GM21786 (cell line): ENCODE results near the gene ADK.
"Not testable (repeated sequence)": the region's sequence is repeated elsewhere in the genome, so short reads cannot be mapped to it uniquely, and the experiment has no call there.

Source experiments
- ATAC-seq: cut with Tn5 transposase; IDR thresholded peaks from one replicate; pipeline ENCODE4 v1.9.1; 2021; ENCODE audit not compliant: unreplicated experiment

The ADK gene

DNA sequence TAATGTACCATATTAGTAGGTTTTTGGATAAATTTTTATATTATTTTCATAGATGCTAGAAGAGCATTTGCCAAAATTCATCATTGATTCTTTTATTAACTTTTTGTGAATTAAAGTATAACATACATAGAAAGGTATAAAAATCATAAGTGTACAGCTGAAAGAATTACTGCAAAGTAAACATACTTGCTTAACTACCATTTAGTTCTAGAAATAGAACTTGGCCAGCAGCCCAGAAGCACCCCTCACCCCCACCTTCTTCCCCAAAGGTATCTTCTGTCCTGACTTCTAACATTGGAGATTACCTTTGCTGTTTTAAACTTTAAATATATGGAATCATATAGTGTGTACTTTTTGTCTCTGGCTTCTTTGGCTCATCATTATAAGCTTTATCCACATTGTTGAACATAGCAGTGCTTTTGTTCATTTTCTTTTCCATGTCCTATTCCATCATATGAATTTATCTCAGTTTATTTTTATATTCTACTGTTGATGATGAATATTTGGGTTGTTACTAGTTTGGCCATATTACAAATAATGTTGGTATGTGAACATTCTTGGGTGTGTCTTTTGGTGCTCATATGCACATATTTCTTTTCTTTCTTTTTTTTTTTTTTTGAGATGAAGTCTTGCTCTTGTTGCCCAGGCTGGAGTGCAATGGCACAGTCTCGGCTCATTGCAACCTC is 142.8 kb downstream of the ADK start:
- ATAC-seq, result no peak

DNA sequence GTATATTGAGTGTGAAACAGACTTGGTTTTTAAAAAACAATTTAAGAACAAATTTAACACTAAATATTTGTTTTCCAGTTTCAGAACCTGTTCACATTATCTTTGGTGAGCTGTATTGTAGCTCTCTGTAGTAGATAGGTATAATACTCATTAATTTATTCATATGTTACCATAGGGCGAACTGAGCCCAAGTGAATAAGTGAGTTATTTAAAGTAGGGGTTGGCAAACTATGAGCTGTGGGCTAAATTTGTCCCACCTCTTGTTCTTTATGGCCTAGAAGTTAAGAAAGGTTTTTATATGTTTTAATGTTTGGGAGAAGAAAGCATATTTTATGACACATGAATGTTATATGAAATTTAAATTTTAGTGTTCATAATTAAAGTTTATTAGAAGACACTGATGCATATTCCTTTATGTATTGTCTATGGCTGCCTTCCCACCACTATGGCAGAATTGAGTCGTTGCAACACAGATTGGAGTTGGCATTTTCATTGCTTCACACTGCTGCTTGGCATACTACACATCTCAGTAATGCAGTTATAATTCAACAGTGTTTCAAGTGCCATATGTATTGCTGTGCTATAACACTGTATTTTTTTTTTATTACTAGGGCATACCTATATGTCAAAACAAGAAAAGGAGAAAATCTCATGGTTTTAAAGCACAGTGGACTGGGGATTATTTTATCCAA is 146.5 kb downstream of the ADK start:
- no peak for ATAC-seq

DNA sequence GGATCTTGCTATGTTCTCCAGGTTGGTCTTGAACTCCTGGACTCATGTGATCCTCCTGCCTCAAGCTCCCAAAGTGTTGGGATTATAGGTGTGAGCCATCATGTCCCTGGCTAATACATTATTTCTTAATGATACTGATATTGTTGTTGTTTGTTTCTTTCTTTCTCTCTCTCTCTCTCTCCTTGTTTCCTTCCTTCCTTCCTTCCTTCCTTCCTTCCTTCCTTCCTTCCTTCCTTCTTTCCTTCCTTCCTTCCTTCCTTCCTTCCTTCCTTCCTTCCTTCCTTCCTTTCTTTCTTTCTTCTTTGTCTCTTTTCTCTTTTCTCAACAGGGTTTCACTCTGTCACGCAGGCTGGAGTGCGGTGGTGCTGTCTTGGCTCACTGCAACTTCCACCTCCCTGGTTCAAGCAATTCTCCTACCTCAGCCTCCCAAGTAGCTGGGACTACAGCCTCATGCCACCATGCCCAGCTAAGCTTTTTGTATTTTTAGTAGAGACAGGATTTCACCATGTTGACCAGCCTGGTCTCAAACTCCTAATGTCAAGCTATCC is 149.1 kb downstream of the ADK start:
- ATAC-seq, result not testable (repeated sequence)

DNA sequence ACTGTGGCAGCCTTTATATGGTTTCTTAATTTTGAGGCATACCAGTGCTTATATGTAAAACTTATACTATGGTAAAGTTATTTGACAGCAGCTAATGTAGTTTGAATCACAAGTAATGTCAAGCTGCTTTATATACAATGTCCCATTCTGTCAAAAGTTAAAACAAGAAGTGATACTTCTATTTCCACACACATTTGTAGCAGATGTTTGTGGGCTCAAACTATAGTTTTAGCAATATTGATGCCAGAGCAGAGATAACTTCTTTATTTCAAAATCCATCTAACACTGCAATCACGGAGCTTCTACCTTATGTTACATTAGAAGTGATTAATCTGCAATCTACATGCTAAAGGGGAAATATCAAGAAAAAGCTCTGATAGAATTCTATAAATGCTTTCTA is 149.6 kb downstream of the ADK start:
- ATAC-seq, result no peak

DNA sequence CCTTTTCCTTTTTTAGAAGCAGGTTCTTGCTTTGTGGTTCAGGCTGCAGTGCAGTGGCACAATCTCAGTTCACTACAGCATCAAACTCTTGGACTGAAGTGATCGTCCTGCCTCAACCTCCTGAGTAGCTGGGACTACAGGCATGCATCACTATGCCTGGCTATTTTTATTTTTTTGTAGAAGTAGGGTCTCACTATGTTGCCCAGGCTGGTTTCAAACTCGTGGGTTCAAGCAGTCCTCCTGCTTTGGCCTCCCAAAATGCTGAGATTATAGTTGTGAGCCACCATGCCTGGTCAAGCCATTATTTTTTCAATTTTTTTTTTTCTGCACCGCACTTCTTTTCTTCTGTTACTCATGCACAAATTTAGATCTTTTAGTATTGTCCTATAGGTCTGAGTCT is 154.7 kb downstream of the ADK start:
- ATAC-seq, result no peak

DNA sequence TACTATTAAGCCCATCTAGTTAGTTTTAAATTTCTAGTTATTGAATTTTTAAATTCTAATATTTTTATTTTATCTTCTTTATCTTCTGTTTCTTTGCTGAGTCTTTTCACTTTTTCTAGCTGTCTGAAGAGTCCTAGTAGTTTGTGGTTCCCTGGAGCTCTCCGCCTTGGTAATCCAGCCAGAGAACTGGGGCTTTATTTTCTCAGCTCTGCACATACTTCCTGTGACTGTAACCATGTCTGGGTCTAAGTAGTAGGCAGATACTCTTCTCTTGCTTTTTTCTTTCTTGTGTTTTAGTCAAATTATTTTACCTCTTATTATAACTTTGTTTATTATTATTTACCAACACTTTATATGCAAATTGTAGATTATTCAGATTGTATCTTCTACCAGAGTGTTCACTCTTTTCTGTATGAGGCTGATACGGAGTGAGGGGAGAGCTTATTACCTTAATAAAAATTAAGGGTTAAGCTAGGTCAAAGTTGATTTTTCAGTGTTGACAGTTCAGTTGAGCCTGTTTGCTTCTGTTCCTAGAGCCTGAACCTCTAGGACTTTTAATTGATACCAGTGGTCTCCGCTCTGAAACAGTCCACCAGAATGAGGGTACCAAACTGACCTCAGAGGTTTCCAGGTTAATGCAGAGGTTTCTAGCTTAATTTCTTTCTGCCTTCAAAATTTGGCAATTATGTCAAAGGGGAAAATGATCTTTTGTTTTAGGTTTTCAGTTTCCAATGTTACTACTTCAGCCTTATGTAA is 155.4 kb downstream of the ADK start:
- no peak for ATAC-seq

DNA sequence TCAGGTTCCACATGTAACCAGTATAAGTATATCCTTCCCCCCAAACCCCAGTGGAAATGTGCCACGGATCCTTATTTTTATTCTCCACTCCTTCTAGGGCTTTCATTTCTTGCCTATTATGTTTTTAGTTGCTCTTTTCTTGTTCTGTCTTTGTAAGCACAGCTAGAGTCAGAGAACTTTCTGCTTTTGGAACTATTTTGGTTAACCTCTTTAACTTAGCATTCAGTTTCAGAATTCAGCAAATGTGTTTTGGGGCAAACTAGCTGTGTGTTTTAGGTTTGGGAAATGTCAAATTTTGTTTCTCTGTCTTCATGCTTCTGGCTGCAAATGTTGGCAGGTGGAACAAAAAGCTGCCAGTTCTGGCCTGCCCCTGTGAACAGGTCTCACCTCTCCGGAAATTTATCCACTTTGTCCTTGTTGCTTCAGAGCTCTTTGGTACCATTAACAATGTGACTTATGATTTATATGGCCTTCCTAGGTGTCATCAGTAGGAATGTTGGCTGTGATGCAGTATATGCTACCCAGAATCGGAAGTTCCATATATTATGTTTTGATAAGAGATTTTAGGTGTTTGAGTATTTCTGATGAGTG is 156.1 kb downstream of the ADK start:
- no peak for ATAC-seq

DNA sequence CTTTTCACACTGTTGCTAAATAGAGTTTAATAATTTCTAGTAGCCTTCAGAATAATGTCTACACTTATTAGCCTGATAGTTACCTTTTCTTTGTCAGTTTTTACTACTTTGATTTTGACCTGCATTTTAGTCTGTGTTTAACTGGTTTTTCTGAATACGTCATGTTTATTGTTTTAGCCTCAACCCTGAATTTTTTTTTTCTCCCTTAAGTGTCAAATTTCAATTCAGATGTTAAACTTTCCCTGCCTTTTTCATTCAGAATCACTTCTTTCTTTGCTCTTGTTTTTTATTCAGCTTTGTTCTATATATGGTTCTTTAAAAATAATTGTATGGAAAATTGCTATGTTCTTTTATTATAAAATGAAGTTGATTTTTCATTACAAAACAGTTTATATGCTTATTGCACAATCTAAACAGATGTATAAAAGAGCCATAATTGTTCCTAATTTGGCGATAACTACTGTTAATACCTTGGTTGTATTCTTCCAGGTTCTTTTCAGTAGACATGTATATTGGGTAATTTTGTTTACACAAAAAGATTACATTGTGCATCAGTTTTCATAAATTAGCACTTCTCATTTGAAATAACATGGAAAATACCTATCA is 159.7 kb downstream of the ADK start:
- ATAC-seq, result no peak

DNA sequence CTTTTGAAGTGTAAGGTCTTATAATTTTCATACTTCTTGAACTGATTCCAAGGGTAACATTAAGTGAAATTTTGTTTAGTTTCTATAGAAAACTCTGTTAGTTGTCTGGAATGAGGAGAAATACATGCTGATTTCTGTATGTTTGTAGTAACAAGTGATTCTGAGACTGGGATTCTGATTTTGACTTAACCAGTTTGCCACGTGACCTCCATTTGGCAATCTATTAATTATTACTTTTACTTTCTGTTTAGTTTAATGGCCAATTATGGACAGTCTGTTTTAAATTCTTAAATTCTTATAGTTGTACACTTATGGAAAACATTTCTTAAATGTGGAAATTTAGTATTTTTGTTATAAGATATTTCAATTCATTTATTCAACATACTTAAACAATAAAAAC is 163.1 kb downstream of the ADK start:
- no peak for ATAC-seq

DNA sequence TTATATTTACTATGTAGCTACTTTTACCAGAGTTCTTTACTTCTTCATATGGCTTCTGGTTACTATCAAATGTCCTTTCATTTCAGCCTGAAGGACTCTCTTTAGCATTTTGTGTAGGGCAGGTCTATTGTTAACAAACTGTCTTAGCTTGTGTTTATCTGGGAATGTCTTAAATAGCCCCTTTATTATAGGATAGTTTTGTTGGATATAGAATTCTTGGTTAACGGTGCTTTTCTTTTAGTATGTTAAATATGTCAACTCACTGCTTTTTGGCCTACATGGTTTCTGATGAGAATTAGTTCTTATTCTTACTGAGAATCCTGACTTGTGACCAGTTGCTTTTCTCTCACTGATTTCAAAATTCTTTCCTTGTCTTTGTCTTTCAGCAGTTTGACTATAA is 169.0 kb downstream of the ADK start:
- no peak for ATAC-seq

DNA sequence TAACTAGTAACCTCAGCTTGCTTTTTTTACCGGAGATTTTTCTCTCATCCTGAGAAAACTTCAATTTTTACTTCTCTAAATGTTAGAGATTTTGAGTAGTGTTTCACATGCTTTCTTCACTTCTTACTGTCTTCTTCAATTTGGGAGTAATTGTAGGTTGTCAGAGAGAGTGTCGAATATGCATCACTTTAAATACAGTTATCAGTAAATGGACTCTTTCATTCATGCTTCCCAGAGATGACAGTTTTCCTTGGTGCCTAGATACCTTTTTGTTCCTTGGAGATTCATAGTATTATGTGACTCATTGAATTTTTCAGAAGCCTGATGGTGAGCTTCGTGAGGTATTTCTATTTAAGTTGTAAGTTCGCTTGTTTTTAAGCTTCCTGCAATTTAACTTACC is 169.7 kb downstream of the ADK start:
- no peak for ATAC-seq

DNA sequence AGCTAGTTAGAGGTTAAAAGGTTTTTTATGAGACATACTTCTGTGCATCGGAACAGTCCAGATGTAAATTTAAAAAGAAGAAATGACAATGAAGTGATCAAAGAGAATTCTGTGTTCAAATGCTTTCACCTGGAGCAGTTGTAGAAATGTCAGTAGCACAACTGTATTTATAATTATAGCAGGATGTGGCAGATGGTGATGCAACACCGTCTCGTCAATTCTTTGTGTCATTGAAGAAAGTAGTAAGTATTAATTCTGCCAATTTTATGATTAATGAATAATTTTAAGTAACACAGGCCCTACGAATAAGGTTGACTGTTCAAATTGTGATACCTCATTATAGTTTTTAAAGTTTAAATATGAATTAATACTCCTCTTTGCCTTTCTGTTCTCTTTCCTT is 171.1 kb downstream of the ADK start:
- no peak for ATAC-seq

DNA sequence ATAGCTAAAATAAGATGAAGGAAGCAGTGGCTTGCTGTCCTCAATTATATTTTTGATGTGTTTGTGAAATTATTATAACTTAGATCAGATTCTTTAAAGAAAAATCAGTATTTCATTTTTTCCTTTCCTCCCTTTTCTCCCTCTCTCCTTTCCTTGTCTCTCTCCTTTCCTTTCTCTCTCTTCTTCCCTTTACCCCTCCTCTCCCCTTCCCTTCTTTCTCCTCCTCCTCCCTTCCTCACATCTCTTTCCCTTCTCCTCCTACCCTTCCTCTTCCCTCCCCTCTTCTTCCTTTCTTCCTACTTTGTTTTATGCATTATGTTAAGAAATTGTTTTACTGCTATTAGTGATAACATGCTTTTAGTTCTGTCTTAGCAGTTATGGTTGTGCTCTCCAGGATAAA is 171.5 kb downstream of the ADK start:
- no peak for ATAC-seq

DNA sequence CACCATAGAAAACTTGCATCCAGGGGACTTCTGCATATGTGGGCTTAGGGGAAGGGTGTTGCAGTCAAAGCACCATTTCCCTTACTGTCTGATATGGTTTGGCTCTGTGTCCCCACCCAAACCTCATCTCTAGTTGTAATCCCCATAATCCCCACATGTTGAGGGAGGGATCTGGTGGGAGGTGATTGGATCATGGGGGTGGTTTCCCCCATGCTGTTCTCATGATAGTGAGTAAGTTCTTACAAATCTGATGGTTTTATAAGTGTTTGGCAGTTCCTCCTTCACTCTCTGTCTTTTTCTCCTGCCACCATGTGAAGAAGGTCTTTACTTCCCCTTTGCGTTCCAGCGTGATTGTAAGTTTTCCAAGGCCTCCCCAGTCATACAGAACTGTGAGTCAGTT is 177.4 kb downstream of the ADK start:
- no peak for ATAC-seq

DNA sequence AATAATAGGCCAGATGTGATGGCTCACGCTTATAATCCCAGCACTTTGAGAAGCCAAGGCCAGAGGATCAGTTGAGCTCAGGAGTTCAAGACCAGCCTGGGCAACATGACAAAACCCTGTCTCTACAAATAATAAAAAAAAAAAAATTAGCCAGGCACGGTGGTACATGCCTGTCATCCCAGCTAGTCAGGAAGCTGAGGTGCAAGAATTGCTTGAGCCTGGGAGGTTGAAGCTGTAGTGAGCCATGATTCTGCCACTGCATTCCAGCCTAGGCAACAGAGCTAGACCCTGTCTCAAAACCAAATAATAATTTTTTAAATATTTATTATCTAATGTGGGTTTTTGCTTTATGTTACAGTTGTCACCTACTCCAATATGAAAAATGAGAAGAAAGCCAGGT is 178.9 kb downstream of the ADK start:
- no peak for ATAC-seq

DNA sequence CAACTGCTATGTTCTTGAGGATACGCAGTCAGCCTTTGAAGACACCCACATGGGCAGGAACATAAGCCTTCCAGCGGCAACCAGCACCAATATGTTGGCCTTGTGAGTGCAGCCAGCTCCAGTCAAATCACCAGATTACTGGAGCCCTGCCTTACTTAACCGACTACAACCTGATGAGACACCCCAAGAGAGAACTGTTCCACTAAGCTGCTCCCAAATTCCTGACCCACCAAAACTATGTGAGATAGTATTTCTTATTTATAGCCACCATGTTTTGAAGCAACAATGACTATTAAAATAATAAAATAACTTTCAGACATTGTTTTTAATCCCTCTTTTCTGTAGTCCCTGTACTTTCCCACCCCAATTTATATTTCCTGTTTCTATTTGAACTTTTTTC is 179.6 kb downstream of the ADK start:
- ATAC-seq, result no peak

DNA sequence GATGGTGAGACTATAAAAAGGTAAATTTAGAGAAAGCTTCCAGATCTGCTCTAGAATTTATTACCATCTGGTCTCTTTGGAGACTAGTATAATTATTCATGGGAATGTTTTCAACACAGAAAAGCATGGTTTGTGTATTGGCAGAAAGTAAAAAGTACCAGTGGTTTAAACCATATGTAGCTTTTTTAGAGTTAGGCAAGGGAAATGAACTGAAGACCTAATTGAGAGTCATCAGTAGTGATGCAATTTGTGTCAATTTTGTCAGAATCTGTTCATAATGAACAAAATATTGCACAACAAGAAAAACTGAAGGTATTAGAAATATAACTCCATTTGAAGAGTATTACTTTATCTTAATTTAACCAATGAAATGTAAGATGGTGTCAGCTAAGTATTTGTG is 181.4 kb downstream of the ADK start:
- ATAC-seq, result no peak

DNA sequence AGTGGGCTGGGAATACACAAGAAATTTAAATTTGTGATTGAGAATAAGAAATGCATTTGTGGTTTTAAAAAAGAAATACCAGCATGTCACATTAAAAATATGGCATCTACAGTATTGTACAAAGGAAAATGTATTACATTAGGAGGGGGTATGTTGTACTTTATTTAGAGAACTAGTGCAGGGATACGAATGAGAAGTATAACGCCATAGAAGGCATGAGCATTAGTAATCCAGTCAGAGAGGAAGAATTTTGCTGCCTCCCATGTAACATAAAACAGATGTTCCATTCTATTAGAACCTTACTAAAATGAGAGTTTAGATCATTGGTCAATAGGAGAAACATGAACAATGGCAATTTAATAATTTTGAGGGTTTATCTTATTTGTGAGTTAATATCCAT is 182.2 kb downstream of the ADK start:
- ATAC-seq, result no peak

DNA sequence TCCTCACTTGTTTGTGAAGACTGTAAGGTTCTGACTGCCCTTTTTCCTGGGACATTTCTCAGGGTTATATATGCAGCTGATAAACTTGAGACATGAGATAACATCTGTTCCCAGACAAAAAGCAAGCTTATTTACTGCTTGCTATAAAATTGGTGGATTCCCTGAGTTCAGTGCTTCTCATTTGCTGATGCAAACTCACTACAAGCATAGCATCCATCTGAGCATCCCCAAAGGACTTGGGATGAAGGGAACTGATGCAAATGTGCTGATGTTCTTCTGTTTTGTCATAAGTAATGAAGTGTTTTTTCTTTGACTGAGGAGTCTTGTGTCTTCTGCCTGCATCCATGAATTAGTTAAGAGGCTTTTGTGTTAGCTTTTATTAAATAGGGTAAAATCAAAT is 183.2 kb downstream of the ADK start:
- no peak for ATAC-seq

DNA sequence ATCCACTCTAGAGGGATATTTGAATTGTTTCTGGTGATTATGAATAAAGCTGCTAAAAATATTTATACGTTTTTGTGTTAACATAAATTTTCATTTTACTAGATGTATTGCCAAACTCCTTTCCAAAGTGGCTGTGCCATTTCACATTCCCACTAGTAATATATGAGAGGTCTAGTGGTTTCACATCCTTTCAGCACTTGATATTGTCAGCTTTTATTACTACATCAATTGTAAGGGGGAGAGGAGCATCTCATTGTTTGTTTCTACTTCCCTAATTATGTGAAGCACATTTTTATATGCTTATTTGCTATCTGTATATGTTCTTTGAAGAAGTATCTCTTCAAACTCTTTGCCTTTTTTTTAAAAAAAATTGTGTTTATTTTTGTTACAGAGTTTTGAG is 184.5 kb downstream of the ADK start:
- ATAC-seq, result no peak

DNA sequence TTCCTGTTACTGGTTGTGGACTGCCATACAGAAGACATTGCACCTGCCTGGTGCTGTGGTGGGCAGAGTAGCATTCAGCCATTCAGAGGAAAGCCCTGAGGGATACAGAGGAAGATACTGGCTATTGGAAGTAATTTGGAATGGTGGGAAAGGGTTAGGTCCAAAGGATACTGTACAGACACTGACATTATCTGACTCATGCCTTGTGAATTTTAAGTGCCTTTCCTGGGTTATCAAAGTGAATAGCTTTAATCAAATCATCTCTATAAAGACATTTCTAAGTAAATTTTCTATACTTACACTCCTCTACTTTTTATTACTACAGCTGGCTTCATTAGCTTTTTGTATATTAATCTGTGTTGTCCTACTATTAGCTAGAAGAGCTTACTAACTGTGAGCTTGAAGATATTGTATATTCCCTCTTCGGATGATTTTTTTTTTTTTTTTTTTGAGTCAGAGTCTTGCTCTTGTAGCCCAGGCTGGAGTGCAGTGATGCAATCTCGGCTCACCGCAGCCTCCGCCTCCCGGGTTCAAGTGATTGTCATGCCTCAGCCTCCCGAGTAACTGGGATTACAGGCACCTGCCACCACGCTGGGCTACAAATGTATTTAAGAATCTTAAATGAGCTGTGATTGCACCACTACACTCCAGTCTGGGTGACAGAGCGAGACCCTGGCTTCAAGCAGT is 186.5 kb downstream of the ADK start:
- no peak for ATAC-seq
